Heart left ventricle (tissue), 16 donors: ENCODE measurements around the gene UBQLNL. TPM values are rescaled to one million over a fixed set of nuclear protein-coding genes. Genes with fewer than 3 reads are reported as not detected.

Source experiments
- ATAC-seq, 4 donors: fragments of 200-7000 bp; cut with Tn5 transposase; one replicate each; pipeline ENCODE4 v1.9.1; 2020 to 2022; ENCODE audit warnings: moderate library complexity in 4 of 4, mild to moderate bottlenecking in 3 of 4, moderate number of reproducible peaks in 1 of 4
- DNase-seq, 5 donors: peaks; one replicate each; pipeline ENCODE4 v3.0.0-alpha.2; 2020
- H3K27ac ChIP-seq, 12 donors: fragments of 200-600 bp; sonication (generic) in 4 of 12; one replicate each; pipeline versions ENCODE4 v1.5.0 to v1.8.0; 2016 to 2022; ENCODE audit warnings: mild to moderate bottlenecking in 2 of 12
- H3K27me3 ChIP-seq, 9 donors: fragments of 200-600 bp; sonication (generic) in 2 of 9; one replicate each; pipeline versions ENCODE4 v1.5.1 to v1.8.0; 2016 to 2022; ENCODE audit warnings: mild to moderate bottlenecking in 3 of 9
- H3K36me3 ChIP-seq, 9 donors: fragments of 200-600 bp; sonication (generic) in 2 of 9; one replicate each; pipeline versions ENCODE4 v1.5.0 to v1.8.0; 2018 to 2022; ENCODE audit warnings: mild to moderate bottlenecking in 2 of 9
- H3K4me1 ChIP-seq, 12 donors: fragments of 200-600 bp; sonication (generic) in 4 of 12; one replicate each; pipeline versions ENCODE4 v1.5.0 to v1.8.0; 2016 to 2022; ENCODE audit warnings: mild to moderate bottlenecking in 3 of 12
- H3K4me3 ChIP-seq, 12 donors: fragments of 200-600 bp; sonication (generic) in 4 of 12; one replicate each; pipeline versions ENCODE4 v1.5.0 to v1.8.0; 2017 to 2022; ENCODE audit warnings: mild to moderate bottlenecking in 9 of 12, moderate library complexity in 4 of 12
- H3K9me3 ChIP-seq, 12 donors: fragments of 200-600 bp; sonication (generic) in 4 of 12; one replicate each; pipeline versions ENCODE4 v1.5.0 to v1.8.0; 2016 to 2022; ENCODE audit warnings: mild to moderate bottlenecking in 1 of 12
- POLR2A ChIP-seq, 2 donors: fragments of 450-650 bp; IDR thresholded peaks; one replicate each; pipeline ENCODE4 v1.6.1; 2017; ENCODE audit warnings: antibody characterized with exemption in 2 of 2, mild to moderate bottlenecking in 2 of 2, moderate library complexity in 2 of 2
- WGBS, 4 donors: extraction: QIAGEN DNeasy Blood & Tissue Kit in 2 of 4; methylation state at CpG; one replicate each; pipeline versions ENCODE4 v1.1.5 to v1.1.7; 2013 to 2018; 5-methylcytosine and 5-hydroxymethylcytosine counted together
- intact Hi-C, 10 donors: fragments of 100-400 bp; cut with DNase I; formaldehyde crosslinking; loops; one replicate each; pipeline versions ENCODE4 v1.11.1 to v1.14.2; 2022
- polyA plus RNA-seq, 2 donors: library from polyadenylated mRNA; stranded (reverse); fragments of 200-250 nt; gene quantifications; one replicate each; pipeline ENCODE4 v1.2.3, GENCODE V29; 2013
- total RNA-seq, 9 donors: library from RNA; depleted of rRNA in 2 of 9; stranded (reverse); fragments of >200 nt in 2 of 9; fragmentation: NEBNext Ultra II Directional in 3 of 9; extraction: Animal tissue kit (Norgen Biotek cat#: 25700) in 3 of 9; gene quantifications; one replicate each; pipeline versions ENCODE4 v1.1.0 to v1.2.4, GENCODE V29; 2016 to 2023
- TF ChIP-seq, protein P1 (sequence below), 12 donors: fragments of 200-600 bp; sonication (generic) in 4 of 12; IDR thresholded peaks; one replicate each; pipeline versions ENCODE4 v1.5.0 to v1.8.0; 2018 to 2022; ENCODE audit warnings: antibody characterized with exemption in 12 of 12, mild to moderate bottlenecking in 5 of 12
- donor health status: ischemic (EF 13 %, LVEDD 7.1; RV severe dilation, severe dysfunction).
- donor health status: healthy with polysubstance abuse.
- donor health status: DM: no; HTN: yes; CAD: no.
- donor health status: DM: no; HTN: no; CAD: no.
- donor health status: ischemic (EF 25% LVEDD 6.9; RV normal size, moderate dysfunction).
- donor health status: ischemic (EF 25% LVEDD 5.7; RV mildly dilated, moderate dysfunction).
- donor health status: healthy.
- donor health status: DM: yes; HTN: yes; CAD: no.
- donor health status: ischemic (EF 35%, LVEDD 5.7; RV mildly dilated, moderate dysfunction).
- donor health status: nonischemic (EF 11% LVEDD 7.7; RV severe dilation, severe dysfunction).
- donor health status: DM: yes; HTN: yes; CAD: no.
- donor health status: PGD.
- donor health status: ischemic (EF 29% LVEDD 5.4; RV normal size, mild dysfunction).
- donor health status: nonischemic (EF 23%, LVEDD 6.1; RV moderate dilation, normal function).

Gene UBQLNL
- total and polyA plus RNA-seq, 11 donors = 0.03 to 0.25 (median 0.17) TPM; not detected in 4

DNA sequence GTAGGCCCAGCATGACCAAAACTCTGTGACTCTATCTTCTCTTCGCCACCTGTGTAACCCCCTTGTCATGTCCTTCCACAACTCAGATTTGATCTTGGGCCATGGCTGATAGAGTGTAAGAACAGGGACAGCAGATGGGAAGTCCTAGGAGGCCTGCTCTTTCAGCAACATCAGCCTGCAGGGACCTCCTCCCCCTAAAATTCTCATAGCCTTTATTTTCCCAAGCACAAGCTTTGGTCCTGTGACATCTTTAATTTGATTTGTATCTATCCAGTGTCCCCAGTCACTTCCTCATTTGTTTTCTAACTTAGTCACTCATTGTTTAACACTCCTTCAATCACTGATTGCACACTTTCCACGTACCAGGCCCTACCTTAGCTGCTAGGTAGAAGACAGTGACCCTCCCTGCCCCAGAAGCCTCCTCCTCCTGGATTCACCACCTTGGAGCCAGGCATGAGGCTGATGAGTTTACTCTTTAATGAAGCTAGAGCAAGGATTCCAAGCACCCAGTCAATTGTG is 12.0 kb downstream of the UBQLNL start:
- no peaks in the 10 kb centered on the region for H3K36me3 ChIP-seq
- WGBS, 4 donors = 85 to 91% (median 87%) methylated on average over 2 of the region's 2 CpGs
- H3K4me3 ChIP-seq = no peak overlapping the region
- H3K9me3 ChIP-seq = no peaks in the 10 kb centered on the region
- ATAC-seq (no peak), DNase-seq (no peak)
- no peak overlapping the region for H3K27ac ChIP-seq
- intact Hi-C loops = no loop called here
- TF ChIP-seq POLR2A (IDR thresholded peaks at IDR 0.05) = no peak
- TF ChIP-seq, protein P1, sequence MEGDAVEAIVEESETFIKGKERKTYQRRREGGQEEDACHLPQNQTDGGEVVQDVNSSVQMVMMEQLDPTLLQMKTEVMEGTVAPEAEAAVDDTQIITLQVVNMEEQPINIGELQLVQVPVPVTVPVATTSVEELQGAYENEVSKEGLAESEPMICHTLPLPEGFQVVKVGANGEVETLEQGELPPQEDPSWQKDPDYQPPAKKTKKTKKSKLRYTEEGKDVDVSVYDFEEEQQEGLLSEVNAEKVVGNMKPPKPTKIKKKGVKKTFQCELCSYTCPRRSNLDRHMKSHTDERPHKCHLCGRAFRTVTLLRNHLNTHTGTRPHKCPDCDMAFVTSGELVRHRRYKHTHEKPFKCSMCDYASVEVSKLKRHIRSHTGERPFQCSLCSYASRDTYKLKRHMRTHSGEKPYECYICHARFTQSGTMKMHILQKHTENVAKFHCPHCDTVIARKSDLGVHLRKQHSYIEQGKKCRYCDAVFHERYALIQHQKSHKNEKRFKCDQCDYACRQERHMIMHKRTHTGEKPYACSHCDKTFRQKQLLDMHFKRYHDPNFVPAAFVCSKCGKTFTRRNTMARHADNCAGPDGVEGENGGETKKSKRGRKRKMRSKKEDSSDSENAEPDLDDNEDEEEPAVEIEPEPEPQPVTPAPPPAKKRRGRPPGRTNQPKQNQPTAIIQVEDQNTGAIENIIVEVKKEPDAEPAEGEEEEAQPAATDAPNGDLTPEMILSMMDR (IDR thresholded peaks at IDR 0.05) = no peak
- no peaks in the 10 kb centered on the region for H3K27me3 ChIP-seq
- peaks cover 0 to 3% (median 0%) of the 10 kb centered on the region in 12 donors for H3K4me1 ChIP-seq

DNA sequence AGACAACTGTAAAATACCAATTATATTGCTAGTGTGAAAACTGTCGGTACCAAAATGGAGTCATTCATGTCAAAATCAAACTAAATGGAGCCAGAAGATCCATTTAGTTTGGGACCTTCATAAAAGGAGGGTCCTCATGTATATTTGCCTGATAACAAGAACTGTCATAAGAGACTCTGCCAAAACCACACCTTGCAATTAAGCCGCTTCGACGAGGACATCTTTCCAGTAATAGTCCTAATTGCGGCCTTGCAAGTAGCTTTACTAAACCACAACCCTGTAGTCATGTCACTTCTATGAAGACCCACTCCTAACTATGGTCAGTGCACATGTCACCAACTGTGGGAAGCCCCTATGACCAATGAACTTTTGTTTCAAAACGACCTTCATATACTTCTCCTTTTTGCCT is 16.1 kb downstream of the UBQLNL start:
- intact Hi-C loops = no loop called here
- no peaks in the 10 kb centered on the region for H3K9me3 ChIP-seq
- H3K27me3 ChIP-seq = no peaks in the 10 kb centered on the region
- 76 to 88% (median 87%) methylated on average over 6 of the region's 6 CpGs for WGBS, 4 donors
- no peak overlapping the region for H3K27ac ChIP-seq
- ATAC-seq = no peak
- peaks cover 0 to 3% (median 0%) of the 10 kb centered on the region in 12 donors for H3K4me1 ChIP-seq
- H3K36me3 ChIP-seq = no peaks in the 10 kb centered on the region
- H3K4me3 ChIP-seq = no peak overlapping the region
- TF ChIP-seq, protein P1 (IDR thresholded peaks at IDR 0.05) = no peak
- TF ChIP-seq POLR2A (IDR thresholded peaks at IDR 0.05) = no peak
- no peak for DNase-seq

DNA sequence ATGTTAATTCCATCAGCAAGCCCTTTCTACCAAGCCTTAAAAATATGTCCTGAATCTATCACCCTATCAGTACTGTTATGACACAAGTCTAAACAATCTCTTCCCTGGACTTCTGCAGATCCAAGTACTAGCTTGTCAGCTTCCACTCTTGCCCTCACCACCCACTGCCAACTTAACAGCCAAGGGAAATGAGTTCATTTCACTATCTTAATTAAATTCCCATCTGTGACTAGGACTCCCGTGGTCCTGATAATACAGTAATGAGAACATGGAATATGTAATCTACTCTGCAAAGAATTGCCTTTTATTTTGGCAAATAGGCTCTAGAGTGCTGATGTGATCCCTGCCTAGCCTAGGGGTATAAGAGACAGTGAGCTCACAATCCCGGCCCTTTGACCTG is 16.8 kb downstream of the UBQLNL start:
- ATAC-seq (no peak), DNase-seq (no peak)
- H3K36me3 ChIP-seq = no peaks in the 10 kb centered on the region
- intact Hi-C loops = no loop called here
- TF ChIP-seq, protein P1 (IDR thresholded peaks at IDR 0.05) = no peak
- TF ChIP-seq POLR2A (IDR thresholded peaks at IDR 0.05) = no peak
- no peak overlapping the region for H3K4me3 ChIP-seq
- no peaks in the 10 kb centered on the region for H3K27me3 ChIP-seq
- H3K4me1 ChIP-seq = peaks cover 0 to 3% (median 0%) of the 10 kb centered on the region in 12 donors
- no peaks in the 10 kb centered on the region for H3K9me3 ChIP-seq
- H3K27ac ChIP-seq = no peak overlapping the region
- 40 to 52% (median 48%) methylated on average over 2 of the region's 2 CpGs for WGBS, 4 donors

DNA sequence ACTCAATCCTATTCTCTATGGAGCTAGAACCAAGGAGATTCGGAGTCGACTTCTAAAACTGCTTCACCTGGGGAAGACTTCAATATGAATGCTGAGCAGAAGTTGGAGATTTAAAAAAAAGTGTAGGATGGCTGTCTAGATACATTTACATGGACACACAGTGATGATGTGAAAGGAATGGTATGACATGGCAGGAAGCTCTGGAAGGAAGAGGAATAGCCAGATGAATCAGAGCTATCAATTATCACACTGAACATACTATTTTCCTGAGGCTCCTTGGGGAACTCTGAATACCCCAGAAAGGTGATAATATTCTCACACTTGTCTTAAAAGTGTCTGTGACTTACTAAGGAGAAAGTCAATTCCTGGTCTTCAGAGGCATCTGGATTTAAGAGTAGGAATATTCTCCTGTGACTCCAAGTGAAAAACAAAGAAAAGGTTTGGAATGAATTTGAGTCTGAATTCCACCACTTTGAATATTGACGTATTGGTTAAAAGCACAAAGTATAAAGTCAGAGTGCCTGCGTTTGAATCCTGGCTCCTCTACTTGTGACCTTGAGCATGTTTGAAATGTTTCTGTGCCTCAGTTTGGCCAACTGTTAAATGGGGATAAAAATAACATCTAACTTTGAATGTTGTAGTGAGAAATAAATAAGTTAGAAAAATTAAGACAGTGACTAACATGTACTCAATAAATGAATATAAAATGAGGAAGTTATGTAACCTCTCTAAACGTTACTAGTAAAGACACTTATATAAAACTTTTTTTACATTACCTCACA is 26.7 kb downstream of the UBQLNL start:
- ATAC-seq (no peak), DNase-seq (no peak)
- Histone ChIP-seq H3K9me3 (no peaks in the 10 kb centered on the region), H3K27ac (no peak overlapping the region), H3K4me3 (no peak overlapping the region), H3K36me3 (no peaks in the 10 kb centered on the region), H3K4me1 (no peaks in the 10 kb centered on the region), H3K27me3 (no peaks in the 10 kb centered on the region)
- WGBS, 4 donors = 51 to 55% (median 52%) methylated on average over 5 of the region's 5 CpGs
- no peak for TF ChIP-seq POLR2A (IDR thresholded peaks at IDR 0.05)
- TF ChIP-seq, protein P1 (IDR thresholded peaks at IDR 0.05) = no peak
- intact Hi-C loops = no loop called here
